GM12801 (cell line): ENCODE measurements around the gene LDHA.

Experiments used
- CTCF ChIP-seq: IDR thresholded peaks from one replicate; pipeline ENCODE4 v1.5.1; 2011; ENCODE audit warnings: control low read depth; ENCODE audit not compliant: insufficient read length; ENCODE audit errors: extremely low read depth

Gene LDHA

GRCh38 chr11:18394928-18395734 is 768 bp downstream of the LDHA start:
- TF ChIP-seq CTCF = no peak

DNA sequence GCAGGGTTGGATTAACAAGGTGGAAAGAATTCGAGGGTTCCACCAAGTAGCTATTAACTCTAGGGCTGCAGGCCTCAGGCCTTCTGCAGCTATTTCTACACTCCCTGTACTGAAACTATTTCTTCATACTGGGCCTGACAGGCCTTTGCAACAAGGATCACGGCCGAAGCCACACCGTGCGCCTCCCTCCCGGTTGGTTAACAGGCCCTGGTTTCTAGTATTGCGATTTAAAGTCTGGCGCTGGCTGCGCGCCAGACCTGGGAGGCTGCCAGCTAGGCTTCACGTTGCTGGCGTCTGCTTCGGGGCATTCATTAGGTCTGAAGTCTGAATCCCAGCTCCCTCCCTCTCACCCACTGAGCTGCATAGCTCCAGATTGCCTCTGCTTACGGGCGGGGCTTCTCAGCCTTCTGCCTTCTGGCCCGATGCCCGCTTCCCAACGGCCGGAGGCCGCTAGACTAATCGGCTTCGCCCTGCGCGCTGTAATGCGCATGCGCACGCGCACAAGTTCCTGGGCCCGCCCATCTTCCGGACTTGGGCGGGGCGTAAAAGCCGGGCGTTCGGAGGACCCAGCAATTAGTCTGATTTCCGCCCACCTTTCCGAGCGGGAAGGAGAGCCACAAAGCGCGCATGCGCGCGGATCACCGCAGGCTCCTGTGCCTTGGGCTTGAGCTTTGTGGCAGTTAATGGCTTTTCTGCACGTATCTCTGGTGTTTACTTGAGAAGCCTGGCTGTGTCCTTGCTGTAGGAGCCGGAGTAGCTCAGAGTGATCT is 1.6 kb downstream of the LDHA start:
- no peak for TF ChIP-seq CTCF

- no peak for TF ChIP-seq CTCF
Measured at GRCh38 chr11:18397921-18398320, 3.6 kb downstream of the LDHA start.

GRCh38 chr11:18404062-18404461 is 9.7 kb downstream of the LDHA start:
- TF ChIP-seq CTCF = no peak

- TF ChIP-seq CTCF = no peak
Measured at GRCh38 chr11:18408558-18409291, 14.4 kb downstream of the LDHA start.

GRCh38 chr11:18416459-18416858 is 22.1 kb downstream of the LDHA start:
- no peak for TF ChIP-seq CTCF

DNA sequence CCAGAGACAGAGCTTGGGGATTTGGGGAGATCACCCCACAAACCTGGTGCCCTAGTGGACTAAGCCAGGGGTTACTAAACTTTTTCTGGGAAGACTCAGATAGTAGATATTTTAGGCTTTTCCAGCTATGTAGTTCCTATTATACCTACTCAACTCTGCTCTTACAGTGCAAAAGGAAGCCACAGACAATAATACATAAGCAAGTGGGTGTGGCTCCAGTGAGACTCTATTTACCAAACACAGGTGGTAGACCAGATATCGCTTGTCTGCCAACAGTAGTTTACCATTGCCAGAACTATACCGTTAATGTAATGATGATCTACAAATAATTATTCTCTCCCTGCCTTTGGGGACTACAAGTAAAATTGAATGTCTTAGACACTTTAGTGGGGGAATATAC is 24.7 kb downstream of the LDHA start:
- no peak for TF ChIP-seq CTCF
